Mesothelial cell of epicardium (in vitro differentiated cells): ENCODE data around the gene ZMYM3. TPM values are rescaled to one million over a fixed set of nuclear protein-coding genes. Genes with fewer than 3 reads are reported as not detected.

ENCODE experiments used
- DNase-seq, 2 experiments: peaks; one replicate each; pipeline ENCODE4 v3.0.0; 2021; ENCODE audit warnings: low spot score in 2 of 2; ENCODE audit not compliant: unreplicated experiment in 2 of 2
- H3K27ac Mint-ChIP-seq: 2 replicates; pipeline ENCODE4 v1.8.0; 2021; ENCODE audit warnings: mixed read lengths
- H3K27me3 Mint-ChIP-seq: 2 replicates; pipeline ENCODE4 v1.8.0; 2021; ENCODE audit warnings: low read depth, mixed read lengths
- H3K36me3 Mint-ChIP-seq: 2 replicates; pipeline ENCODE4 v1.8.0; 2021; ENCODE audit warnings: mixed read lengths
- H3K4me1 Mint-ChIP-seq: 2 replicates; pipeline ENCODE4 v1.8.0; 2021; ENCODE audit warnings: mixed read lengths
- H3K4me3 Mint-ChIP-seq: 2 replicates; pipeline ENCODE4 v1.8.0; 2021; ENCODE audit warnings: mild to moderate bottlenecking, moderate library complexity, mixed read lengths
- H3K9me3 Mint-ChIP-seq: 2 replicates; pipeline ENCODE4 v1.8.0; 2021; ENCODE audit warnings: mixed read lengths
- total RNA-seq: library from RNA; stranded (reverse); gene quantifications from 3 replicates; pipeline ENCODE4 v1.2.1, GENCODE V29; 2021
- TF ChIP-seq, protein P1 (sequence below): fragments of 200-600 bp; sonication (generic); IDR thresholded peaks from one replicate; pipeline ENCODE4 v1.5.0; 2021; ENCODE audit warnings: antibody characterized with exemption; ENCODE audit not compliant: unreplicated experiment

Gene ZMYM3
- total RNA-seq, 1 donor from 2014 or later: 97.6 TPM

GRCh38 chrX:71296806-71297205, 42.9 kb upstream of the ZMYM3 start:
- H3K4me3 Mint-ChIP-seq: no peak overlapping the region
- peaks cover 25% of the 10 kb centered on the region for H3K9me3 Mint-ChIP-seq
- peaks cover 38% of the 10 kb centered on the region for H3K36me3 Mint-ChIP-seq
- no peaks in the 10 kb centered on the region for H3K27me3 Mint-ChIP-seq
- H3K4me1 Mint-ChIP-seq: peaks cover 4% of the 10 kb centered on the region
- no peak for DNase-seq
- TF ChIP-seq, protein P1, sequence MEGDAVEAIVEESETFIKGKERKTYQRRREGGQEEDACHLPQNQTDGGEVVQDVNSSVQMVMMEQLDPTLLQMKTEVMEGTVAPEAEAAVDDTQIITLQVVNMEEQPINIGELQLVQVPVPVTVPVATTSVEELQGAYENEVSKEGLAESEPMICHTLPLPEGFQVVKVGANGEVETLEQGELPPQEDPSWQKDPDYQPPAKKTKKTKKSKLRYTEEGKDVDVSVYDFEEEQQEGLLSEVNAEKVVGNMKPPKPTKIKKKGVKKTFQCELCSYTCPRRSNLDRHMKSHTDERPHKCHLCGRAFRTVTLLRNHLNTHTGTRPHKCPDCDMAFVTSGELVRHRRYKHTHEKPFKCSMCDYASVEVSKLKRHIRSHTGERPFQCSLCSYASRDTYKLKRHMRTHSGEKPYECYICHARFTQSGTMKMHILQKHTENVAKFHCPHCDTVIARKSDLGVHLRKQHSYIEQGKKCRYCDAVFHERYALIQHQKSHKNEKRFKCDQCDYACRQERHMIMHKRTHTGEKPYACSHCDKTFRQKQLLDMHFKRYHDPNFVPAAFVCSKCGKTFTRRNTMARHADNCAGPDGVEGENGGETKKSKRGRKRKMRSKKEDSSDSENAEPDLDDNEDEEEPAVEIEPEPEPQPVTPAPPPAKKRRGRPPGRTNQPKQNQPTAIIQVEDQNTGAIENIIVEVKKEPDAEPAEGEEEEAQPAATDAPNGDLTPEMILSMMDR: no peak
- H3K27ac Mint-ChIP-seq: no peak overlapping the region

- no peaks in the 10 kb centered on the region for H3K27me3 Mint-ChIP-seq
- no peak overlapping the region for H3K4me3 Mint-ChIP-seq
- H3K27ac Mint-ChIP-seq: peak overlapping the region; percentile 64
- DNase-seq: no peak
- H3K9me3 Mint-ChIP-seq: peaks cover 24% of the 10 kb centered on the region
- peaks cover 4% of the 10 kb centered on the region for H3K4me1 Mint-ChIP-seq
- H3K36me3 Mint-ChIP-seq: peaks cover 38% of the 10 kb centered on the region
- TF ChIP-seq, protein P1: no peak
Measured at GRCh38 chrX:71292669-71293365, 38.9 kb upstream of the ZMYM3 start.

DNA sequence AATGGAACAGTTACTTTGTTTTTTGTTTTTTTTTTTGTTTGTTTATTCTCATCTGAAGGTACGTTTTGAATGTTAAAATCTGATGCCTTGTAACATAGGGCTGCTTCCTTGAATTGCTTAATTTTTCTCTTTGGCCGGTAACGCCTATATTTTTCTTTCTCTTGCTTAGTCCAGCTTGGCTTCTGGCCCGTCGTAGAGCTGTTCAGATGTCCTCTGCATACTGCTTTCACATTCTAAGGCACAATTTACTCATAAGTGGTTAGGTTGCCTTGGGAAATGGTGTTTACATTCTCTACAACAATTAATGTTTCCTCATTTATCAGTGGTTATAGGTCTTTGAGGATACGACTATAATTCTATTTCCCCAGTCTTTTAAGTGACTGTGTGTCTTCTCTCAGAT, 37.4 kb upstream of the ZMYM3 start:
- TF ChIP-seq, protein P1: no peak
- Mint-ChIP-seq H3K9me3 (peaks cover 16% of the 10 kb centered on the region), H3K27me3 (no peaks in the 10 kb centered on the region), H3K4me1 (peaks cover 4% of the 10 kb centered on the region), H3K27ac (no peak overlapping the region), H3K36me3 (peaks cover 24% of the 10 kb centered on the region), H3K4me3 (no peak overlapping the region)
- no peak for DNase-seq

- Mint-ChIP-seq H3K27ac (no peak overlapping the region), H3K36me3 (peaks cover 9% of the 10 kb centered on the region), H3K4me3 (peak overlapping the region; percentile 93), H3K9me3 (peaks cover 5% of the 10 kb centered on the region), H3K4me1 (peaks cover 8% of the 10 kb centered on the region), H3K27me3 (no peaks in the 10 kb centered on the region)
- no peak for DNase-seq
- TF ChIP-seq, protein P1: no peak
Measured at GRCh38 chrX:71285929-71286328, 32.0 kb upstream of the ZMYM3 start.

DNA sequence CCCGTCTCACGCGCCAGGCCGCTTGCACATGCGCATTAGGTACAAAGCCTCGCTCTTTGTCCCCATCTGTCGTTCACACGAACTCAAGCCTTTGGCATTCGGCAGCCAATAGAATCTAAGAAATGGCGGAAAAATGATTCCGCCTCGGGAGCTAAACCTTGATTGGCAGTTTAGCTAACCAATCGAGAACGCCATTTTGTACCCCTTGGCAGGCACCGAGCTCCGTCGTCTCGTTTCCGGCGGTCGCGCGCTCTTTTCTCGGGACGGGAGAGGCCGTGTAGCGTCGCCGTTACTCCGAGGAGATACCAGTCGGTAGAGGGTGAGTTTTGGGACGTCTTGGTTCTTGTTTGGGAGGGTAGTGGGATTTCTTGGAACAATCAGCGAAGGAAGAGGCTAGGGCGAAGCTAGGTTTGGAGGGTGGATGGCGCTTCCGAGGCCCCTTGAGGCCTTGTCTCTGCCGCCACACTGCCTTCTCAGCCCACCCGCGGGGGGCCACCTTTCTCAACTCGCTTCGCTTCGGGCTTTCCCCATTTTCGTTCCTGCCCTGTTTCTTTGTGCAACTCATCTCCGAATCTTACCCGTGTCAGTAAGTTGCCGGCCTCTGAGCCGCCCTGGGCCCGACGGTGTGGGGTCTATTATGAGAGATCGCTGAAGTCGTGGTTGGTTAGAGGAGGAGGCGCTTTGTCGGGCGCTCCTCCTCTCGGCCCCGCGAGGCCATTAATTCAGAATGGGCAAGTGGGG, 29.6 kb upstream of the ZMYM3 start, which contains the start of gene NONO:
TSS of gene NONO (plus strand) at position 233 of the 741 bp plus-strand sequence. CDS start 7,003 bp downstream, outside the sequence.
- H3K27ac Mint-ChIP-seq: peak within 1 kb of the TSS; percentile 99
- TF ChIP-seq, protein P1: no peak
- H3K36me3 Mint-ChIP-seq: peaks cover 11% of the 10 kb centered on the region
- no peaks in the 10 kb centered on the region for H3K27me3 Mint-ChIP-seq
- H3K9me3 Mint-ChIP-seq: peaks cover 14% of the 10 kb centered on the region
- H3K4me3 Mint-ChIP-seq: peak within 1 kb of the TSS; percentile 93
- DNase-seq: peak; percentile 60 to 76
- peaks cover 5% of the 10 kb centered on the region for H3K4me1 Mint-ChIP-seq
